Ishikawa (cell line): ENCODE data around the gene FAN1.
A peak's percentile ranks its signal among the peaks of the same experiment; 100 is the strongest.

Experiments
- CEBPB ChIP-seq: IDR thresholded peaks from 2 replicates; pipeline ENCODE4 v1.6.1; 2012
- CREB1 ChIP-seq: IDR thresholded peaks from 2 replicates; pipeline ENCODE4 v1.6.1; 2012; ENCODE audit warnings: low read depth
- EGR1 ChIP-seq: IDR thresholded peaks from 2 replicates; pipeline ENCODE4 v1.6.1; 2012
- EP300 ChIP-seq: IDR thresholded peaks from 2 replicates; pipeline ENCODE4 v1.6.1; 2012; ENCODE audit warnings: borderline replicate concordance
- FOXM1 ChIP-seq: IDR thresholded peaks from 2 replicates; pipeline ENCODE4 v1.6.1; 2012; ENCODE audit warnings: low read depth, borderline replicate concordance
- MAX ChIP-seq: IDR thresholded peaks from 2 replicates; pipeline ENCODE4 v1.6.1; 2012
- NFIC ChIP-seq: IDR thresholded peaks from 2 replicates; pipeline ENCODE4 v1.6.1; 2012
- RAD21 ChIP-seq: IDR thresholded peaks from 2 replicates; pipeline ENCODE4 v1.6.1; 2012; ENCODE audit warnings: low read depth
- REST ChIP-seq: IDR thresholded peaks from 2 replicates; pipeline ENCODE4 v1.6.1; 2012; ENCODE audit warnings: low read depth, mild to moderate bottlenecking
- TAF1 ChIP-seq: IDR thresholded peaks from 2 replicates; pipeline ENCODE4 v1.6.1; 2012; ENCODE audit warnings: low read depth, mild to moderate bottlenecking
- TCF12 ChIP-seq: IDR thresholded peaks from 2 replicates; pipeline ENCODE4 v1.6.1; 2012; ENCODE audit warnings: low read depth
- USF1 ChIP-seq: IDR thresholded peaks from 2 replicates; pipeline ENCODE4 v1.6.1; 2012
- YY1 ChIP-seq: IDR thresholded peaks from 2 replicates; pipeline ENCODE4 v1.6.1; 2012; ENCODE audit warnings: low read depth
- ZBTB7A ChIP-seq: IDR thresholded peaks from 2 replicates; pipeline ENCODE4 v1.6.1; 2012; ENCODE audit warnings: low read depth

Gene FAN1

GRCh38 chr15:30882849-30883433 is 20.8 kb upstream of the FAN1 start:
- TF ChIP-seq TAF1 (no peak), CREB1 (no peak), REST (no peak), TCF12 (no peak), EP300 (no peak), NFIC (no peak), YY1 (no peak)

GRCh38 chr15:30885814-30886213 is 17.9 kb upstream of the FAN1 start:
- TF ChIP-seq NFIC (no peak), REST (peak; percentile 95)

GRCh38 chr15:30889196-30889595 is 14.5 kb upstream of the FAN1 start:
- TF ChIP-seq EP300 = no peak

- TF ChIP-seq CREB1 (no peak), FOXM1 (no peak), ZBTB7A (no peak), TAF1 (no peak), REST (no peak), RAD21 (no peak), USF1 (no peak), NFIC (no peak), CEBPB (no peak), EP300 (no peak), MAX (no peak), YY1 (no peak), EGR1 (no peak), TCF12 (no peak)
These were observed 8.1 kb upstream of the FAN1 start for GRCh38 chr15:30895461-30896210.

GRCh38 chr15:30896211-30896606 is 7.5 kb upstream of the FAN1 start:
- no peak for TF ChIP-seq RAD21
- TF ChIP-seq EP300 = no peak
- TF ChIP-seq TAF1 = no peak
- TF ChIP-seq NFIC = no peak
- TF ChIP-seq YY1 = no peak
- no peak for TF ChIP-seq ZBTB7A
- TF ChIP-seq FOXM1 = no peak
- TF ChIP-seq EGR1 = no peak
- TF ChIP-seq USF1 = no peak
- TF ChIP-seq REST = no peak
